Measurements from ENCODE around the gene ZIC5.
"Not testable (repeated sequence)": the region's sequence is repeated elsewhere in the genome, so short reads cannot be mapped to it uniquely, and the experiment has no call there.

Gene ZIC5

DNA sequence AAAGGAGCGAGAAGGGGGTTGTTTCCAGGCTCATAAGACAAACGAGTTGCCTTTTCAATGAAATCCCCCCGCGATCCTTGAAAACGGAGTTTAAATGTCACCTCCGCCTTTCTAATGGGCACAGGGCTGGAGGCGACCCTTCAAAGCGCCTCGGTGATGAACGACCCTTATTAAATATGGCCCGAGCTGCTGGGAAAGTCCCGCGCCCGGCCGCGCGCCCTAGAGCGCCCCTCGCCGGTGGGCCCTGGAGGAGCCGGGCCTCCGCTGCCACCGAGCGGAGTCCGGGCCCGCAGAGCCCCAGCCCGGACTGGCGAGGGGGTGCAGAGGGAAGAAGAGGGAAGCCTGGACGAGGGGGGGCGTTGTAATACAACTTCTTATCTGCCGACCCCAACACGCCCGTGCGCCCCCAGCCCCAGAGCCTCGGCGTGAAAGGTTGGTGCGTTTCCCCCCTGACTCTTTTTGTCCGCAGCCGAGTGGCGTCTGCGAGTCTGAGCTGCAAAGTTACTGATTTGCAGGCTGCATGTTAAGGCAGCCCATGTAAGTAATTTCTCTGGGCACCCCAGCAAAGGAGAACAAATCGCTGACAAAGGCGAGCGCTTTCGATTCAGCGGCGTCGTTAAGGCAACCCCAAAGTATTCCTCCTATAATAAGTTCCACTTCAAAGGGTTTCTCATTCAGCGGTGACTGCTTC lies 11.9 kb downstream of the ZIC5 start:
- no peak for DNase-seq

DNA sequence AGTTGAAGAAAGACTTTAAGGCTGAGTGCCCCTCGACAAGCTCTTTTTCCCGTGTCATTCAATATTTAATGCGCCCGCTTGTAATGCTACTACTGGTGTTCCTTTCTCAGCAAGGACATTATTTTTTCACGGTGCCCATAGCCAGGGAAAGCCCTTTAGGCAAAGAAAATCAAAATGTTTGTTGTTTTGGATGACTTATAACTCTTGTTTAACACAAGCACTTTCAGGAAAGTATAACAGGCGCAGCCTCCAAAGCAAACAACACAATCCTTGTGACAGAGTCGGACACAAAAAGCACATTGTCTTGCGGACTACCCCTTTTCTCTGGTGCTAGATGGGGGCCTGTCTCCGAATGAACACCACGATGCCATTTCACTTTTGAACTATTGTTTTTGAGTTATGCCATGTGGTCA lies 12.4 kb downstream of the ZIC5 start:
- DNase-seq, result no peak

DNA sequence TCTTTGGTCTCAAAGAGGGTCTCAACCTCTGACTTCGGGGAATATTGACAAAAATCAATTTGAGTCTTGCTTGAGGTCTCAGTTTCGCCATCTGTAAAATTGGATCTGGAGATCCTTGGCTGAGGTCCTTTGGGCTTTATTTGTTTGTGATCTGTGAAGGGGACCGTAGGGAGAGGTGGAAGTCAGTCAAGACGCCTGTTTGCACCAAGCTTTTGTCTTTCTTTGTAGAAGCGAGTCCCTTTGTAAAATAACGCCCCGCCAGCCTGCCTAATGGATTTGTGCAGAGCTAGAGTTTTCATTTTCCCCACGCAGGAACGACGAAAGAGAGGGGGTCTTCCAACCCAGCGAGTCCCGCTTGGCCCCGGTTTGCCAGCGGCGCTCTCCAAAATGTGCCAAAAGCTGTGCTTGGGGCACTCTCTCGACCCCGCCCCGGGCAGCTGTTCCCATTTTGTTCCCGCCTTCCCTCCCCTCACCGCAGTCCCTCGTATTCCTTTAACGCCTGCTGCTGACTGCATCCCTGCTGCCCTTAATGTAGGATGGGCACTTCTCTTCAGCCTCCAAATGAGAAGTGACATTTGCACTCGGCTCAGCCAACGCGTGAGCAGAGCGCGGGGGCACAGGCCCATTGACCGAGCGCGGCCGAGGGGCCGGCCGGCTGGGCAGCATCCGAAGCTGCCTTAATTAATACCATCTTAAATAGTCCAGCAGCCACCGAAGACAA lies 13.0 kb downstream of the ZIC5 start:
- no peak for DNase-seq

DNA sequence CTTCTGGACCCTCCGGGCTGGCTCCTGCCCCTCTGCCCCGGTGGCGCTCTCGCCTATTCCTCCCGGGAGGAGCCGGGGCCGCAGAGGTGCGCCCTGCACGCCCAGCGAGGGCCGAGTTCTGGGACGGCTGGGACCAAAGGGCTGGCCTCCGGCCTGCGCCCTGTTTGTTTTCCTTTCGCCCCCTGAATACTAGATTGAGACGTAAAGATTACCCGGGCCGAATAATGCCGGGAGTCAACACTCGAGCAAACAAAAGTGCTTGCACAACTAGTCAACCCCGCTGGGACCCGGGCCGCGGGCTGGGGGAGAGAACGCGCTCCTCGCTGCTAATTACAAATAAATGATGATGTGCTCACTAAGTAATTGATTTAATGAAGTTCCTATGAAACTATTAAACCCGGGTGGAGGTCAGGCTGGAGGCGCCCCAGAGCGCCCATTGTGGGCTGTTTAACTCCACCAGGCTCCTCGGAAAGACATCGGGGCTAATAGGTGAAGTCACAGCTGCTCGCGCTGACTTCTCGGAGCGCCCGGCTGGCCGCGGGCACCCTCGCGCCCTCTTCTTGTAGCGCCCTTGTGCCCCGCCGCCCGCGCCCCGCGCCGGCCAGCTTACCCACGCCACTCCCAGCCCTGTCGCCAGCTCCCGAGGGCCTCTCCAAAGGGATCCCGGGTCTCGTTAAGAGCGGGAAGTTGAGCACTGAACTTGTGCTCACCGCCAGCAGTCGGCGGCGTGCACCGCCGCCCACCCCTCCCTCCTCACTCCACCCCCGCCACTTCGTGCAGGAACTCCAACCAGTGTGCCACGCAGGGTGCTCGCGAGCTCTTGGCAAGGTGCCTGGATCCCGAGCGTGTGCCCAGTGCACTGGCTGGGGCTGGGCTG lies 14.9 kb downstream of the ZIC5 start:
- no peak for DNase-seq

DNA sequence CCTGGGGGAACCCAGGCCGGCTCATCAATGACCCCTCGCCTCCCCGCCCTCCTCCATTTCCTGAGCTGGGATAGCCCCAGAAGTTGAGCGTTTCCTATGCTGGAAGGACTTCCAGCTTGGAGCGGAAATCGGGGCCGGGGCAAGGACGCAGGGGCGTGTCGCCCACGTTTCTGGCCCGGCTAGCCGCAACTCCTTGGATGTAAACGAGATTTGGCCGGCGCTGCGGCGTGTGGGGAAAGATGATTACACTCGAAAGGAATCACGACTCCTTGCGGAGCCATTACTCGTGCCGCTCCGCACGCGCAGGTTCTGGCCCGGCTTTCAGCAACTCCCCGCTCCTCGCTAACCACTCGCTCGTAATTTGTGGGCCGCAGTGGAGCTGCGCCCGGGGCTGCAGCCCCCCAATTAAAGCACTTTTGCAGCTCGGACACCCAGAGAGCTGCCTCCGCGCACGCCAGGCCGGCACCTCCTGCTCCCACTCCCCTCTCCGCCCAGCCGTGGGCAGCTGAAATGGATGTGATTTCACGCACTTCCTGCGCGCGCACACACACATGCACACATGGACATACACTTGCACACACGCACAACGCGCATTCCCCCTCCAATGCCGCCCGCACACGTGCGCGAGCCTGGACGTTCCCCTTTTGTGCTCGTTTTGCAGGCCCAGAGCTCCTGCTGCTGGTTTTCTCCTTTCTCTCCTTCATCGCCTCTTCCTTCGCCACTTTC lies 15.7 kb downstream of the ZIC5 start:
- no peak for DNase-seq

DNA sequence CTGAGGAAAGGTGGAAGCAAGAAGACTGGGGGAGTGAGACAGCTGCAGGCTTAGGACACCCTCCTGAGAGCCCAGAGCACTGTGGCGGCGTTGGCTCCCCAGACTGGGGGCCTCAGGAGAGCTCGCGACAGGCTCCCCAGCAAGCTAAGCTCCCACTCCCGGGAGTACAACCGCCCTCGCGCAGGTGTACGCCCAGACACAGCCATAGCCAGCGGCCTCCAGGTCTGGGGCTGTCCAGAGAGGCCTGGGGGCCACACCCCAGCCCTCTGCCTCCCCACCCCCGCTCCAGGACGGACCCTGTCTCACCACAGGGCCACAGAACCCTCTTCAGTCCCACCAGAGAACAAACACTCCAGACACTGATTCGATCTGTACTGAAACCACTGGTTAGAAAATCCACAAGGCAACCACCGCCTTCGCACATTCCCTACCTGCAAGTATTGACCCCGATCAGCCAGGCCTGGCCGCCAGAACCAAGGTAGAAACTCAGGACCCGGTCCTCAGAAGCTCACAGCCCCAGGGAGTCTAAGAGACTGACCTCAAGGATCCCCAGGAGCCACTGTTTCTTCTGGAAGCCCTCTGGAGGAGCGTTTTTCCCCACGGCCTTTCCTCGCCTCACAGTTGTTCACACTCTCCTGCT lies 16.3 kb downstream of the ZIC5 start:
- no peak for DNase-seq

DNA sequence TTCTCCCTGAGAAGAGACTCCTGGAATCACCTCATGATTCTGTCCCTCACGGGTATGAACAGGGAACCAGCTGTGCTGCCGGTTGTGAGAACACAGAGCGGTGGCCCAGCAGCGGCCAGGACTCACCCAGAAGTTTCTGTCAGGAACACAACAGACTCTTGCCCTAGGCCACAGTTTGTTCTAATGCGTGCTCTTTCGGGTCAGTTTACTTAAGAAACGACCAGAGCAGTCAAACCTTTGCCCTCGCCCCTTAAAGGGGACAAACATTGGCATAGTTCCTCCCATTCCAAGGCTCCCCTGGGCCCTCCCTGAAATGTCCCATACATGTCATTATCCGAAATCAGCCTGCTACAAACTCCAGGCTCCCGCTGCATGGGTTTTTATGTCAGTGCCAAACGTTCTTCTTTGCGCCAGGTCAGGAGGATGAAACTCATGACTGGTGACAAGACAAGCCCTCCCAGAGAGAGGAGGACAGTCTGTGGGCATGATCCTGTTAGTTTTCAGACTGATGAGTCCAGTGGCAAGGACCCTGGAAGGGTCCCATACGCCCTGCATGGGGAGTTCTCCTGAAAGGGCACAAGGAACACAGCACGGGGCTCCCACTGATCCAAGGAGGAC lies 18.3 kb downstream of the ZIC5 start:
- no peak for DNase-seq

DNA sequence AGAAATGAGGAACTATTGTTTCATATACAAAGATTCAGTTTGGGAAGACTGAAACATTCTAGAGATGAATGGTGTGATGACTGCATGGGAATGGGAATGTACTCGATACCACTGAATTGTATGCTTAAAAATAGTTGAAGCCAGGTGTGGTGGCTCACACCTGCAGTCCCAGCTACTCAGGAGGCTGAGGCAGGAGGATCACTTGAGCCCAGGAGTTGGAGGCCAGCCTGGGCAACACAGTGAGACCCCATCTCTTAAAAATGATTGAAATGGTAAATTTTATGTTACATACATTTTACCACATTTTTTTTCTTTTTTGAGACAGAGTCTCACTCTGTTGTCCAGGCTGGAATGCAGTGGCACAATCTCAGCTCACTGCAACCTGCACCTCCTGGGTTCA lies 19.9 kb downstream of the ZIC5 start:
- not testable (repeated sequence) for DNase-seq

DNA sequence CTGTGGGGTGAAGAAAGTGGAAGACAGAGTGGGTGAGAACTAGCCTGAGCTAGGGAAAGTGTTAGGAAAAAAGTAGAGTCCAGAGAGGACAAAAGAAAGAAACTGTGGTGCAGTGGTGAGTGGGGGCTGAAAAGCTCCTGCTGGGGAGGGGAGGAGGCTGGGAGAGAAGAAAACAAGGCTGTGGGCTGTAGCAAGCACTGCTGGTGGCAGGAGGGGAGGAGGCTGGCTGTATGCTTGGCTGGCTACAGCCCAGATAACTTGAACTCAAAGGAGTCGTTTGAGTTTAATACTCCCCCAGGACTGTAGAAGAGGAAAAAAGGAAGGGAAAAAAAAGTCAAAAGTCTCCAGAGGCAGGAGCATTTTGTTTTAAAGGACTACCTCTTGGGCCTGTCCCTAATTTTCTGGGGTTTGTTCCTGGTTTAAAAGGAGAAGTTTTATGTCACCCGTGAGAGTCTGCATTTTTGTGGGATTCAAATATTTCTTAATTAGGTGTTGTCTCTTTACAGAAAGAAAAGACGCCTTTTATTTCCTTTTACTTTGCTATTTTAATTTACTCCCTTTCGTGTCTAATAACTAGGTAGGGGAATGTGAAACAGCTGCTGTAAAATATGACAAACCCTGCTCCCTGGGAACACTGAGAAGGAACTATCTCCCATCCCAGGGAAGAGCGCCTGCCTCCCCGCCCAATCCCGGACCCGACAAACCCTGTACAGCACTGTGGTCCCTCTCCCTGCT lies 21.7 kb downstream of the ZIC5 start:
- no peak for DNase-seq

DNA sequence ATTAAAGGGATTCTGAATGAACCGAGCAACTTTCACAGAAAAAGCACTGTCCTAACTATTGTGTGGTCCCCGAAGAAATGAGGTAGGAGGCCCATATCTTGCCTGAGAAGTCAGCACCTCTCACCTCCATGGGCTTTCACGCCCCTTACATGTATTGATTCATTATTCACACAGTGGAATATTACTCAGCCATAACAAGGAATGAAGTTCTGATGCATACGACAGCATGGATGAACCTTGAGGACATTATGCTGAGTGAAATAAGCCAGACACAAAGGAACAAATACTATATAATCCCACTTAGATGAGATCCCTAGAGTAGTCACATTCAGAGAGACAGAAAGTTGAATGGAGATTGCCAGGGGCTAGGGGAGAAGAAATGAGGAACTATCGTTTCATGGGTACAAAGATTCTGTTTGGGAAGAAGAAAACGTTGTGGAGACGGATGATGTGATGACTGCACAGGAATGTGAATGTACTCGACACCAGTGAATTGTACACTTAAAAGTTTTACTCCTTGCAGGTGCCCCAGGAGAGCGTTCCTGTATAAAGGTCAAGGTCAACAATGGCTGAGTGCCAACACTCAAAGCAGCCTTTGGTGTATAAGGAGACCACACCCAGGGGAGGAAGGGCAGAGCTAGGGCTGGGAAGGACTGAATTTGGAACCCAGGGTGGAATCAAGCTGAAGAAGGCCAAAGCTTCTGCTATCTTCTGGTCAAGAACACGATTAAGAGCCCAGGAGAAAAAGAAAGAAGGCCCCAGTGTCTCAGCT lies 22.5 kb downstream of the ZIC5 start:
- no peak for DNase-seq

DNA sequence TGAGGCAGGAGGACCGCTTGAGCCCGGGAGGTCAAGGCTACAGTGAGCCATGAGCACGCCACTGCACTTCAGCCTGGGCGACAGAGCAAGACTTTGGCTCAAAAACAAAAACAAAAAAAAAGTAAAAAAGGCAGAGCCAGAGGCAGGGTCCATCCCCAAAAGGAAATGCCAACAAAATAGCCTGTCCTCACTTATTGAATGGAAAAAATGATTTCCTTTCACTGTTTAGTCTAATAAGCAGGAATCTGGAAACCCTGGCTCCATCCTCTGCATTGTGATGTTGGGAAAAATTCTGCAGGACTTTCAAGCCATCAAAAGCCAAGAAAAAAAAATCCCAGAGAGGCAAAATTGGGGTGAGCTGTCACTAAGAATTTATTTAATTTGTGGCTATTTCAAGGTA lies 23.2 kb downstream of the ZIC5 start:
- no peak for DNase-seq

DNA sequence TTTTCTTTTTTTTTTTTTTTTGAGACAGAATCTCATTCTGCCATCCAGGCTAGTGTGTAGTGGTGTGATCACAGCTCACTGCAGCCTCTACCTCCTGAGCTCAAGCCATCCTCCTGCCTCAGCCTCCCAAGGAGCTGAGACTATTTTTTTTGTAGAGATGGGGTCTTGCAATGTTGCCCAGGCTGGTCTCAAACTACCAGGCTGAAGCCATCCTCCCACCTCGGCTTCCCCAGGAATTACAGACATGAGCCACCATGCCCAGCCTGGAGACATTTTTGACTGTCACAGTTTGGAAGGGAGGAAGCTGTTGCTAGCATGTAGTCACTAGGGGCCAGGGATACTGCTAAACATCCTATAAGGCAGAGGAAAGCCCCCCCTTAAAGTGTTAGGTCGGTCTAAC lies 23.9 kb downstream of the ZIC5 start:
- DNase-seq, result no peak

DNA sequence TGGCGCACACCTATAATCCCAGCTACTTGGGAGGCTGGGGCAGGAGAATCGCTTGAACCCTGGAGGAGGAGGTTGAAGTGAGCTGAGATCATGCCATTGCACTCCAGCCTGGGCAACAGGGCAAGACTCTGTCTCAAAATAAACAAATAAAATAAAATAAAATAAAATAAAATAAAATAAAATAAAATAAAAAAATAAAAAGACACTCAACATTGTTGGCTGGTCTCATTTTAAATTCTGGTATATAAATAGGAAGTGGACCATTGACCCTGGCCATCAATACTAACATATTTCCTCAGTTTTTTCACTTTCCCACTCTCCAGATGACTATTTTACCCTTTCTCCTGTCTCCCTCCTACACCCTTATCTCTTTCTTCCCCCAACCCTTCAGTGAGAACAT lies 26.1 kb downstream of the ZIC5 start:
- not testable (repeated sequence) for DNase-seq

DNA sequence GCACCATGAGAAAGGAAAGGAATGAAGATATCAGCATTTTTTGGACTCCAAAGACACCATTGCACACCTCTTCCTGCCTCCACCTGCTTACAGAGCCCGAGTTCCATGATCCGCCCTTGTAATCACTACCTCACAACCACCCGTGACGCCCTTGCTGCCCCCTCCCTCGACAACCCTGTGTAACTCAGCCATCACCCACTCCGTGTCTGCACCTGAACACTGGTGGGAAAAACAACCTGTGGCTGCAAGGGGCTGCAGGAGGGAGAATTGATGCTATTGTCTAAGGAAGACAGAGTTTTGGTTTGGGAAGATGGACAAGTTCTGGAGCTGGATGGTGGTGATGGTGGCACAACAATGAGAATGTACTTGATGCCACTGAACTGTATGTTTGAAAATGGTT lies 27.0 kb downstream of the ZIC5 start:
- DNase-seq, result no peak

DNA sequence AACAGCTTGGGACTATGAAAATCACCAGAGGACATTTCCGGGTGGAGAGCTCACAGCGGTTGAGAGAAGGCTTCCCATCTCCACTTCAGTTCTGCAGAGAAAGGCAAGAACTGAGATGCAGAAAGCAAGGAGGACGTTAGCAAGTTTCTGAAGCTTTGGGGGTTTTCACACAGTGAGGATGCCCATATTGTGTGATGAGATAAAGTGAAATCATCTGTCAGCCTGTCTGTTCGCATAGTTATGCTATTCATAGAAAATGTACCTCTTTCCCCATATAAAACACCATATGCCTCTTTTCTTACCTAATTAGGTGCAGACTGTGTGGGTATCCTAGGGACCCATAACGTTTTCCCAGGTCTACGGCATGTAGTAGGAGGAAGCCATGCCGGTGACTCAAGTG lies 27.5 kb downstream of the ZIC5 start:
- DNase-seq, result no peak

DNA sequence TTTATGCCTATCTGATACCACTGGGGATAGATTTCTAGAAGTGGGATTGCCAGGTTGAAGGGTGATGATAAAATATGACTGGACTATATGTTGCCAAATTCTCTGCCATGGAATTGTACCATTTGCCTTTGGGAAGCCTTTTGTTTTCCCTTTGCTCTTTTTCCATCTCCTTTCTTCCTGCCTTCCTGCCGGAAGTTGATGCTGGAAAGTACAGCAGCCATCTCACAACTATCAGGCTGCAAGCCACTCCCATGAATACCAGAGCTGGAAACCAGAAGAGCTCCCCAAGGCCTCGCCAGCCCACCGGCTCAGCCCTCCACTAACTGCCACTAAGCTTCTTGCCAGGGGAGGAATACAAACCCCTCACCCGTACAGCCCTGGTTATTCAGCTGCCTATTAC lies 29.7 kb downstream of the ZIC5 start:
- DNase-seq, result no peak

DNA sequence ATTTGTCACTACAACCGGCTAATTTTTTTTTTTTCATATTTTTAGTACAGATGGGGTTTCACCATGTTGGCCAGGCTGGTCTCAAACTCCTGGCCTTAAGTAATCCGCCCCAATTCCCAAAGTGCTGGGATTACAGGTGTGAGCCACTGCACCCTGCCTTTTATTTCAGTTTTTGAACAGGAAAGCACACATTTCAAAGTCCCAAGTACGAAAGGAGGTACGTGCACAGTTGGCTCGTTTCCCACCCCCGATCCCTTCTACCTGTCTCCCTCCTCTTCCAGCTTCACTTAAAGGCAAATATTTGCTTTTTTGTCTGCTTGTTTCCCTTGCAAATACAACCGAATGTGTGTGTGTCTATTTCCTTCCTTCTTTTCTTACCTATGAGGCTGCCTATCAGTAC lies 30.5 kb downstream of the ZIC5 start:
- peak in 1 of 2 experiments; percentile 44 for DNase-seq

DNA sequence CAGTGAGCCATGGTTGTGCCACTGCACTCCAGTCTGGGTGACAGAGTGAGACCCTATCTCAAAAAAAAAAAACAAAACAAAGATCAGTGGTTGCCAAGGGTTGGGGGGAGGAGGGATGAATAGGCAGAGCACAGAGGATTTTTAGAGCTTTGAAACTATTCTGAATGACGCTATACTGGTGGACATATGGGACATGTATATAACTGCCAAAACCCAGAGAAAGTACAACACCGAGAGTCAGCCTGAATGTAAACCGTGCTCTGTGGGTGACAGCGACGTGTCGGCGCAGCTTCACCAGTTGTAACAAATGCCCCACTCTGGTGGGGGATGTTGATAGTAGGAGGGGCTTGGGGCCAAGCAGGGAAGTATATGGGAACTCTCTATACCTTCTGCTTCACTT lies 32.9 kb downstream of the ZIC5 start:
- DNase-seq, result no peak

DNA sequence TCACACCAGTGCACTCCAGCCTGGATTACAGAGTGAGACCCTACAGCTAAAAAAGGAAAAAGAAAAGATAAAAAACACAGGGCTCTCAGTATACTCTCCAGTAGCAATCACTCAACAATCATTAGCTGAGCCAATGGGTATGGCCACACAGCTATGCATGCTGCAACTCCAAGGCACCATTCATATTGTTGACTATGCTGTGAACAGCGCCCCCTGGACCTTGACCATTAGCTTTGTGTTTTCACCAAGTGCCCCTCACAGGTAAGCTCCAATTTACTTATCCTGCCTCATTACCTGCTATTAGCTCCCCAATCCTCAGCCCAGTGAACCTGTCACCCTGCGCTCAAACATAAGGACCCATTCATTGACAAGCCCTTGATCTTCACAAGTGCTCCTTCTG lies 35.8 kb downstream of the ZIC5 start:
- DNase-seq, result no peak

DNA sequence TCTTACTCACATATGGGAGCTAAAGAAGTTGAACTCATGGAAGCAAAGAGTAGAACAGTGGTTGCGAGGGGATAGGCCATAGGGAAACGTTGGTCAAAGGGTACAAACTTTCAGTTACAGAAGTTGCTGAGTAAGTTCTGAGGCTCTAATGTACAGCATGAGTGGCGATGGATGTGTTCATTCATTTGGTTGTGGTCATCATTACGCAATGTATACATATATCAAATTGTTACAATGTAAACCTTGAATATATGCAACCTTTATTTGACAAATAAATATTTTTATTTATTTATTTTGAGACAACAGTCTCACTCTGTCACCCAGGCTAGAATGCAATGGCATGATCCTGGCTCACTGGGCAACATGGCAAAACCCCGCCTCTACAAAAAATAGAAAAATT lies 38.7 kb downstream of the ZIC5 start:
- DNase-seq, result no peak

DNA sequence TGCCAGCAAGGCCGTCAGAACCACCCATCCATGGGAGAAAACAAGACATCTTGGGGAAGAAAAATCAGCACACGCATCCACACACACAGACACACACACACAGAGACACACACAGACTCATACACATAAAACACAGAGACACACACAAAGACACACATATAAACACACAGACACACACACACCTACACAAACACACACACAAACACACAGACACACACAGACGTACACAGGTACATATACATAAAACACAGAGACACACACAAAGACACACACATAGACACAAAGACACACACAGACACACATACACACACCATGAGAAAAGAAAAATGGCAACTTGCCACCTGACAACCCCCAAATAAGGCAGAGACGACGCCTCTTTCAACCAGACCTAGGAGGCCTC lies 40.6 kb downstream of the ZIC5 start:
- DNase-seq, result no peak
